Subcutaneous abdominal adipose tissue (tissue), 5 donors: Measurements from ENCODE around the gene INPP5A.

Experiments
- H3K27ac ChIP-seq: one replicate; pipeline ENCODE4 v1.7.0; 2013; ENCODE audit warnings: low read depth, mild to moderate bottlenecking, inconsistent platforms, low read length, moderate library complexity
- H3K27me3 ChIP-seq, 5 donors: one replicate each; pipeline ENCODE4 v1.7.0; 2013; ENCODE audit warnings: low read length in 5 of 5, inconsistent platforms in 1 of 5; ENCODE audit not compliant: control insufficient read depth in 5 of 5, insufficient read depth in 4 of 5
- H3K36me3 ChIP-seq, 5 donors: one replicate each; pipeline ENCODE4 v1.7.0; 2013; ENCODE audit warnings: low read length in 5 of 5; ENCODE audit not compliant: control insufficient read depth in 5 of 5, insufficient read depth in 5 of 5
- H3K4me1 ChIP-seq, 5 donors: one replicate each; pipeline ENCODE4 v1.7.0; 2013; ENCODE audit warnings: low read length in 5 of 5, mild to moderate bottlenecking in 3 of 5, moderate library complexity in 1 of 5; ENCODE audit not compliant: control insufficient read depth in 5 of 5, insufficient read depth in 5 of 5
- H3K4me3 ChIP-seq, 5 donors: one replicate each; pipeline ENCODE4 v1.7.0; 2013; ENCODE audit warnings: low read length in 5 of 5, low read depth in 1 of 5
- H3K9ac ChIP-seq, 5 donors: one replicate each; pipeline ENCODE4 v1.7.0; 2013; ENCODE audit warnings: low read length in 5 of 5, mild to moderate bottlenecking in 4 of 5, moderate library complexity in 3 of 5
- H3K9me3 ChIP-seq, 5 donors: one replicate each; pipeline ENCODE4 v1.7.0; 2013; ENCODE audit warnings: low read length in 5 of 5; ENCODE audit not compliant: control insufficient read depth in 5 of 5
- donor health status: healthy.
- donor health status: healthy.
- donor health status: healthy.
- donor health status: healthy.
- donor health status: healthy.

Gene INPP5A

DNA sequence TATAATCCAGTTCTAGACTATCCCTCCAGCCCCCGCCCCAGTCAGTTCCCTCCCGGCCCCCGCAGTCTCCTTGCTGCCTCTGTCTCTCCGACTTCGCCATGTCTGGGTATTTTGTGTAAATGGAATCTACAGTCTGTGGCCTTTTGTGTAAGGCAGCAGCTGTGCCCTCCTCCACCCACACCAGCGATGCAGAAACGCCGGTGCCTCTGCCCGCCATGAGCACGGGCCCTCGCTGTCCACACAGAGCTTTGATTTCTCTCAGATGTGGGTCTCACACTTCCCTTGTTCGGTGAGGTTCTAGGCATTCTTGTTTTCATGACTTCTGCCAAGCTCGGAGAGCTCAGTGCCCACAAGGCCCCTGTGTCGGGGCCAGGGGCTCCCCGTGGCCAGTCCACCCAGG is 210.5 kb downstream of the INPP5A start:
- Histone ChIP-seq H3K9me3 (no peaks in the 10 kb centered on the region), H3K4me1 (peaks cover 0 to 7% (median 0%) of the 10 kb centered on the region in 5 donors), H3K27ac (no peak overlapping the region), H3K36me3 (peaks cover 0 to 30% (median 27%) of the 10 kb centered on the region in 5 donors), H3K27me3 (no peaks in the 10 kb centered on the region), H3K4me3 (no peak overlapping the region), H3K9ac (no peak overlapping the region)

DNA sequence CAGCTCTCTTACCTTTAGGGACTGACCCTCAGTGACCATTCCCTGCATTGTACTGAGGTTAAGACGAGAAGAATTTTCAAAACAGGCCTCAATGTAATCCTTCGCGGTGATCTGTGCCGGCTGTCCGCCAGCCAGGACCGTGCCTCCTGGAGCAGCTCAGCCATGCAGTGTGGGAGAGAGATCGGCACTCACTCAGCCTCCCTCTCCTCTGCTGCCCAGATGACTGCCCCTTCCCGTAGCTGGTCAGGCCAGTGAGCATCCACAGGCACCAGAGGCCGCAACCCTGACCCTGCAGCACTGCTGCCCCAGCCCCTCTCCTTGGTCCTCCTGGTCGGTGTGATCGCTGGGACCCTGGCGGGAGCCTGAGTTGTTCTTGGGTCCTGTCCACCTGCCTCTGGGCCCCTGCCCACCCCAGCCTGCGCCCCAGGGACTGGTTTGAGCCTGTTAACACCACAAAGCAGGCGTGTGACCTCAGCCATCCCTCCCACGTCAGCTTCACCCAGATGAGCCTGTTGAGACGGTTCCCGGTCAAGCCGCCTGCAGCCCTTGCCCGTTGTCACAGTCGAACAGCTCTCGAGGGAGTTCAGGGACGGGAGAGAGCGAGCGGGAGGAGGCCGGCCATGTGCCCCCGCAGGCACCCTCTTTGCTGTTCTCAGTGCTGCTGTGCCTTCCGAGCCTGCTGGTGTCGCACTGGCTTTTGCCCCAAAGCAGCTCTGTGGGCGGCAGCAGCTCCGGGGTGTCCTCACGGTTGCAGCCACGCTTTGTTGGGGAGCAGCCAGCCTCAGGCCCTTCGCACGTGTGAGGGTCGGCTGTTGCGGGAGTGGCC is 211.2 kb downstream of the INPP5A start:
- no peaks in the 10 kb centered on the region for H3K27me3 ChIP-seq
- no peak overlapping the region for H3K4me3 ChIP-seq
- no peak overlapping the region for H3K9ac ChIP-seq
- peaks cover 0 to 7% (median 0%) of the 10 kb centered on the region in 5 donors for H3K4me1 ChIP-seq
- H3K27ac ChIP-seq = no peak overlapping the region
- H3K36me3 ChIP-seq = peaks cover 0 to 36% (median 23%) of the 10 kb centered on the region in 5 donors
- H3K9me3 ChIP-seq = no peaks in the 10 kb centered on the region

DNA sequence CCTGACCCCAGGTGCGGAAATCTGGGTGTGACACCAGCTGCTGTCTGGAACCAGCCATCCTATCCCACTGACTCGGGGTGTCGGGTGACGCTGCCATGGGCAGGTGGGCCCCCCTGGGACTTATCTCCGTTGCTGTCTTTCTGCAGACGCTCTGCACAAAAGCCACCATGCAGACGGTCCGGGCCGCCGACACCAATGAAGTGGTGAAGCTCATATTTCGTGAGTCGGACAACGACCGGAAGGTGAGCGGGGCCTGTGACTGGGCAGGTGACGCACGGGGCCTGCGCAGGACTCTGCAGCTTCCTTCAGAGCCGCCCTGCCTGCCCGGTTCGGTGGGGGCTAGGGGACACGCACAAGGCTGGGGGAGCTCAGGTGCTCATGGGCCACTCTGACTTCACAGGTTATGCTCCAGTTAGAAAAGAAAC is 211.8 kb downstream of the INPP5A start:
- Histone ChIP-seq H3K36me3 (peaks cover 0 to 42% (median 30%) of the 10 kb centered on the region in 5 donors), H3K27ac (no peak overlapping the region), H3K4me3 (no peak overlapping the region), H3K4me1 (peaks cover 0 to 7% (median 0%) of the 10 kb centered on the region in 5 donors), H3K9me3 (no peaks in the 10 kb centered on the region), H3K27me3 (no peaks in the 10 kb centered on the region), H3K9ac (no peak overlapping the region)

- H3K36me3 ChIP-seq = peaks cover 0 to 57% (median 36%) of the 10 kb centered on the region in 5 donors
- H3K9me3 ChIP-seq = no peaks in the 10 kb centered on the region
- H3K27ac ChIP-seq = no peak overlapping the region
- no peak overlapping the region for H3K4me3 ChIP-seq
- H3K4me1 ChIP-seq = peaks cover 0 to 7% (median 0%) of the 10 kb centered on the region in 5 donors
- H3K9ac ChIP-seq = no peak overlapping the region
- H3K27me3 ChIP-seq = no peaks in the 10 kb centered on the region
Measured at GRCh38 chr10:132750936-132751335, 213.3 kb downstream of the INPP5A start.

GRCh38 chr10:132752378-132752777 is 214.8 kb downstream of the INPP5A start:
- Histone ChIP-seq H3K9me3 (peaks cover 0 to 4% (median 0%) of the 10 kb centered on the region in 5 donors), H3K9ac (no peak overlapping the region), H3K4me3 (no peak overlapping the region), H3K27ac (no peak overlapping the region), H3K27me3 (no peaks in the 10 kb centered on the region), H3K4me1 (peaks cover 0 to under 1% (median 0%) of the 10 kb centered on the region in 5 donors), H3K36me3 (peaks cover 0 to 67% (median 46%) of the 10 kb centered on the region in 5 donors)

GRCh38 chr10:132752961-132753360 is 215.4 kb downstream of the INPP5A start:
- Histone ChIP-seq H3K4me1 (no peaks in the 10 kb centered on the region), H3K4me3 (no peak overlapping the region), H3K27me3 (no peaks in the 10 kb centered on the region), H3K36me3 (peaks cover 0 to 71% (median 48%) of the 10 kb centered on the region in 5 donors), H3K27ac (no peak overlapping the region), H3K9me3 (peaks cover 0 to 4% (median 0%) of the 10 kb centered on the region in 5 donors), H3K9ac (no peak overlapping the region)

DNA sequence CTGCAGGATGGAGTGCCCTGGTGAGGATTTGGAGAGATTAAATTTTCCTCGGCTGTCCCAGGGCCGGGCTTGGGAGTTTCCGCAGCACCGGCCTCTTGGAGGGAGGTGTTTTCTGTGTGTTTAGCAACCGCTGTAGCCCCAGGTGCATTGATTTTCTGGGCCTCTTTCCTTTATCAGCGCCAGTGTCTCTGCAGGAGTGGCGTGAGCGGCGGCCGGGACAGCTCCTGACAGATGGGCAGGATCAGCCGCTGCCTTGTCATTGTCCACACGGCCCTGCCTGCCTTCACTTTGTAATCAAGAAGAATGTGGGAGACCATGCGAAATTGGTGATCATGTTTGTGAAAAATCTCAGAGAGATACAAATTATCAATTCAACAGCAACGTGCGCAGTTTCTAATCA is 216.0 kb downstream of the INPP5A start:
- Histone ChIP-seq H3K4me1 (no peaks in the 10 kb centered on the region), H3K9ac (no peak overlapping the region), H3K36me3 (peaks cover 0 to 75% (median 48%) of the 10 kb centered on the region in 5 donors), H3K27ac (no peak overlapping the region), H3K9me3 (peaks cover 0 to 4% (median 0%) of the 10 kb centered on the region in 5 donors), H3K4me3 (no peak overlapping the region), H3K27me3 (no peaks in the 10 kb centered on the region)

DNA sequence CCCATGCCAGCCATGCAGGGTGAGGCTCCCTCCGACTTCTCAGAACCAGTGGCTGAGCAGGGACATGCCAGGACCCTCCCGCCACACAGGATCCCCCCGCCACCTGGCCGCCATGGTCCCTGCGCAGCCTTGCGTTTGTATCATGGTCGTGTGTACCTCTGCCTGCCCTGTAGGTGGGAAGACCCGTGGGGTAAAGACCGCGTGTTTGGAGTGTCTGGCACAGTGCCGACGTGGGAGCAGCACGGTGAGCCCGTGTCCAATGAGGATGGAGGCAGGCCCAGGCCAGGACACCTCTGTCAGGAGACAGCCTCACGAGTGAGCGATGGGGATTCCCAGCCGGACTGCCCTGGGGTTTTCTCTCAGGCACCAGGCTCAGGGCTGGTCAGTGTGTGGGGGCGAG is 216.5 kb downstream of the INPP5A start:
- Histone ChIP-seq H3K27me3 (no peaks in the 10 kb centered on the region), H3K4me3 (no peak overlapping the region), H3K36me3 (peaks cover 0 to 77% (median 53%) of the 10 kb centered on the region in 5 donors), H3K9me3 (peaks cover 0 to 4% (median 0%) of the 10 kb centered on the region in 5 donors), H3K4me1 (no peaks in the 10 kb centered on the region), H3K9ac (no peak overlapping the region), H3K27ac (no peak overlapping the region)

DNA sequence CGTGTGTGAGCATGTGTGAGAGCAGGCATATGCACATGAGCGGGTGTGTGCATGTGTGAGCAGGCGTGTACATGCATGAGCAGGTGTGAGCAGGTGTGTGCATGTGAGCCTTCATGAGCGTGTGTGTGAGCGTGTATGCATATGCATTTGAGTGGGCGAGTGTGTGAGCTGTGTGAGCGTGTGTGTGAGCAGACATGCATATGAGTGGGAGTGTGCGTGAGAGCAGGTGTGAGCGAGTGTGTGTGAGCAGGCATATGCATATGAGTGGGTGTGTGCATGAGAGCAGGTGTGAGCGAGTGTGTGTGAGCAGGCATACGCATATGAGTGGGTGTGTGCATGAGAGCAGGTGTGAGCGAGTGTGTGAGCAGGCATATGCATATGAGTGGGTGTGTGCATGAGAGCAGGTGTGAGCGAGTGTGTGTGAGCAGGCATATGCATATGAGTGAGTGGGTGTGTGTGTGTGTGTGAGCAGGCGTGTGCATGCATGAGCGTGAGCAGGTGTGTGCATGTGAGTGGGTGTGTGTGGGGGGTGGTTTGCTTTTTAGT is 217.7 kb downstream of the INPP5A start:
- peaks cover 0 to 4% (median 0%) of the 10 kb centered on the region in 5 donors for H3K9me3 ChIP-seq
- no peak overlapping the region for H3K4me3 ChIP-seq
- peaks cover 0 to 77% (median 51%) of the 10 kb centered on the region in 5 donors for H3K36me3 ChIP-seq
- no peak overlapping the region for H3K9ac ChIP-seq
- no peaks in the 10 kb centered on the region for H3K4me1 ChIP-seq
- no peak overlapping the region for H3K27ac ChIP-seq
- no peaks in the 10 kb centered on the region for H3K27me3 ChIP-seq

- H3K4me3 ChIP-seq = no peak overlapping the region
- H3K9ac ChIP-seq = no peak overlapping the region
- peaks cover 0 to 78% (median 52%) of the 10 kb centered on the region in 5 donors for H3K36me3 ChIP-seq
- no peak overlapping the region for H3K27ac ChIP-seq
- H3K4me1 ChIP-seq = no peaks in the 10 kb centered on the region
- no peaks in the 10 kb centered on the region for H3K27me3 ChIP-seq
- H3K9me3 ChIP-seq = peaks cover 0 to 4% (median 0%) of the 10 kb centered on the region in 5 donors
Measured at GRCh38 chr10:132756591-132756990, 219.0 kb downstream of the INPP5A start.
